HT-29 (cell line): ENCODE results near the gene C16orf74. TPM values are rescaled to one million over a fixed set of nuclear protein-coding genes. Genes with fewer than 3 reads are reported as not detected.

ENCODE experiments used
- DNase-seq: peaks from one replicate; pipeline ENCODE4 v3.0.0-alpha.2; 2015; ENCODE audit warnings: low spot score
- total RNA-seq: library from RNA; depleted of rRNA; stranded (reverse); fragments of >200 nt; shearing (Covaris generic); gene quantifications from 2 replicates; pipeline ENCODE4 v1.2.3, GENCODE V29; 2014; rRNA removed

Gene C16orf74
- total RNA-seq, result 84.9 and 92.0 TPM in 2 replicates

DNA sequence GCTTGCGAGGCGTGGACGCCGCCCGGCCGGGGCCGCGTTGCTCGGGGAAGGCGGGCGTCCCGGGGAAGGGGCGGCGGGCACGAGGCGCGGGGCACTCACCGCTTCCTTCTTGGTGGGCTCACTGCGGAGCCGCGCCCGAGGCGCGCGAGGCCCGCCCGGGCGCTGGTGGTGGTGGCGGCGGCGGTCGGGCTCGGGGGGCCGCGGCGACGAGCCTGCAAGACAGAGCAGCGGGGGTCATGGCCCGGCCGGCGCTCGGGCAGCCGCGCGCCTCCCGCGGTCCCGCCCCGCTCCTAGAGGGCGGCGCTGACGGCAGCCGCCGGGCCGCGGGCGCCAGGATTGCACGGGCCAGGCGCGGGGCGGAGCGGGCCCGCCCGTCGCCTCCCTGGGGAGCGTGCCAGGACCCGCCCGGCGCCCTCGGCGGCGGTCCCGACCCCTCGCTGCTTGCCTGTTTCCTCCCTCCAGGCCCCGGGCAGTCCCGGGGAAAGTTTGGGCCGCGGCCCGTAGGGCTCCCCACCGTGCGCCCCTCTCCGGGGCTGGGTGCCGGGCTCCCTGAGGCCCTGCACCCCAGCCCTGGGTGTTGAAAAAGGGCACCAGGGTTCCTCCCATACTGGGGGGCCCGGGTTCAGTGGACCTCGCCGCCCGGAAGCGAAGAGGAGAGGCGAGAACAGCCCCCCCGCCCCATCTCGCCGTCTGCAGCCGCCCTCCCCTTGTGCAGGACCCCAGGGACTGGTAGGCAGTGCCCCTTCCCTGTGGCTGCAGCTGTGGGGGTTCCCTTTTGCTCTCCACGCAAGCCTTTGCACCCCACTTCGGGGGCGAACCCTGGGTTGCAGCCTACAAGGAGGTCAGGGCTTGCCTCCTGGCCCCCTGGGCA is at the start of gene C16orf74:
Gene C16orf74 (minus strand): TSS at position 270 of the 871 bp plus-strand sequence. CDS start 15,879 bp downstream, outside the sequence.
- peak; percentile 77 for DNase-seq

DNA sequence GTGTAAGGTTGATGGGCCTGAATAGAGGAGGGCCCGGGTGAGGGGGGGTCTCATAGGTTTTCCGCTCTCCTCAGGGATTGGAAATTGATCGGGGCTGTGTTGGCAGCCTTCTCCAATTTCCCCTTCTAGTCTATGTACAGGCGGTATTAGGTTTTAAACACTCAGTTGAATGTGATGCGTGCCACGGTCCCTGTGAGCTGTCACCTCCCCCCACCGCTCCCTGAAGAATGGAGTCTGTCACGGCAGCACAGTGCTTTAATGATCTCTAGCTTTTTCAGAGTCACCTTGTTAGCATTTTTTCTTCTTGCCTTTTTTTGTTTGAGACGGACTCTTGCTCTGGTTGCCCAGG is 49.4 kb upstream of the C16orf74 start:
- no peak for DNase-seq

DNA sequence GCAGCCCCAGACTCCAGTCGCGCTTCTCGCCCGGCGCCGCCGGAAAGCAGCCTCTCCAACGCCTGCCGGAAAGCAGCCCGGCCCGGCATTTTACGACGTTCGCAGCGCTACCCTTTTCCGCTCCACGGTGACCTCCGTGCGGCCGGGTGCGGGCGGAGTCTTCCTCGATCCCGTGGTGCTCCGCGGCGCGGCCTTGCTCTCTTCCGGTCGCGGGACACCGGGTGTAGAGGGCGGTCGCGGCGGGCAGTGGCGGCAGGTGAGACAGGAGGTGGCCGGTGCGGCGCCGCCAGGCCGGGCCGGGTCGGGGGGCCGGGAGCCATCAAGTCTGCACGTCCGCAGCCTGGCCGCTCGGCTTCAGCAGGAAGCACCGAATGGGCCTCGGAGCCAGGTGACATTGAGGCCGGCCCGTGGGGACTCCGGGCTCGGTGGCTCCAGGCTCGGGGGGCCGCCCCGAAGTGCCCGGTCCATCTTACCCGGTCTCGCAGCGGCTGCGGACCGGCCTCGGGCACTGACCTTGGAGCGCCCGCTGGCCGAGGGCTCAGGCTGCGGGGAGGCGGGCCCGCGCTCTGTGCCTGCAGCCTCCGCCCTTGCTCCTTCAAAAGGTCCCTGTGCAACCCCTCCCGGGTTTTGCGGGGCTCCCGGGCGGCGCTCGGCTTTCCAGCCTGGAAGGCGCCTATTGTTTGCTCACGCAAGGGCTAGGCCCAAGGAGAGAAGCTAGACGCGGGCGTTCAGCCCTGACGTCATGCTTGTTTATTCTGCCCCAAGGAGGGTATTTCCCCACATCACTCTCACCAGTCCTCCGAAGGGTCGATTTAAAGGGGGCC is 48.8 kb upstream of the C16orf74 start, which contains the start of the genes COX4I1 and EMC8:
Gene COX4I1 (plus strand): TSS at position 199 of the 824 bp plus-strand sequence. CDS start 1,511 bp downstream, outside the sequence.
Gene EMC8 (minus strand): TSS at position 48 of the 824 bp plus-strand sequence. CDS start 249 bp downstream, outside the sequence.
- DNase-seq, result peak; percentile 92

DNA sequence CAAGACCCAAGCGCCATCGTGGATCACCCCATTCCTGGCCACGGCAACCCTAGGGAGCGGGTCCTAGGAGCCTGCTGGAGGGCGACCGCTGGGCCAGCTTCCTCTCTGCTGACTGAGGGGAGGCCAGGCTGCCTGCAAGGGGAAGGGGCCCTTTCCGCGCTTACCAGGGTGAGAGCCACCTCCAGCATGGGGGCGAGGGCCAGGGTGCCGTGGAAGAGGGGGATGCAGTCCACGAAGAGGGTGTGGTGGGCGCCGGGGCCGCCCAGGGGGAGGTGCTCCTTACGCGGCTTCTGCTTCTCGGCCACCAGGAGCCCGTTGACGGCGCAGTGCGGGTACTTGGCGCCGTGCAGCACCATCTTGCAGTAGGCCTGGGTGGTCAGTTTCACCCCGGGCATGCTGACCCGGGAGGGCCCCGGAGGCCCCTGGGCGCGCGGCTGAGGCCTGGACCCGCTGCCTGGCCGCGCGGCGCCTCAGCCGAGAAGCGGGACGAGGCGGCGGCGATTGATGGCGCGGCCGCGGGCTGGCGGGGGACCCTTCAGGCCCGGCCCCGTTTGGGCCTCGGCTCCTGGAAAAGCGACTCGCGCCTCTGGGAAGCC is 48.1 kb upstream of the C16orf74 start:
- DNase-seq, result peak; percentile 23

DNA sequence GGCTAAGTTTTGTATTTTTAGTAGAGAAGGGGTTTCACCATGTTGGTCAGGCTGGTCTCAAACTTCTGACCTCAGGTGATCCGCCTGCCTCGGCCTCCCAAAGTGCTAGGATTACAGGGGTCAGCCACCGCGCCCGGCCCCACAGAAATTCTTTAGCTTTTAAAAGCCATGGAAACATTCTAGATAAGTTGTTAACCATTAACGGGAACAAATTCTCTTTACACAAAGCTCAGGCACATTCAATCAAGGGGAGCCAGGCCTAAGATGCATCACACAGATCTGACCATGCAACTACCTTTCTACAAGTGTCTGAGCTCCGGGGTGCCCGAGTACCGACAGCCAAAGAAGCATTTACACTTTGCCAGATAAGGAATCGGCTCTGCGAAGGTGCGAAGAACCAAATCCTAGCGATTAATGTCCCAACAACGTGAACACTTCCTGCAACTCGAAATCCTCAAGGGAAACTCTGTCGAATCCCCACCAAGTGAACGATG is 47.4 kb upstream of the C16orf74 start:
- DNase-seq, result peak; percentile 19

DNA sequence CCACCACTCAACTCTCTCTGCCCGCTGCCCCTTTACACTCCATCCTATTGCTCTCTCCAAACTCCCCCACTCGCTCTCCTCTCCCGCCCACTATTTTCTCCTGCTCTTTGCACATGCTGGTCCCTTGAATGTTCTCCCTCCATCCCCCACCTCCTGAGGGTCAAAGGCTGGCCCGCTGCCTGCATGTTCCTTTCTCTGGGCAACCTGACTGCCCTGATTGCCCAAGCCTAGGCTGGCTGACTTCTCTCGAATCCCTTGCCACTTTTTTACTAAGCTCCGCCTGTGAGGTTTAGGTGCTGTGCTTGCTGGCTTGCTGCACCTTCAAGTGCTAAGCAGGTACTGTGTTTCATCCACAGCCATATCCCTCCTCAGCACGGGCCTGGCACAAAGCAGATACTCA is 45.7 kb upstream of the C16orf74 start:
- DNase-seq, result no peak

DNA sequence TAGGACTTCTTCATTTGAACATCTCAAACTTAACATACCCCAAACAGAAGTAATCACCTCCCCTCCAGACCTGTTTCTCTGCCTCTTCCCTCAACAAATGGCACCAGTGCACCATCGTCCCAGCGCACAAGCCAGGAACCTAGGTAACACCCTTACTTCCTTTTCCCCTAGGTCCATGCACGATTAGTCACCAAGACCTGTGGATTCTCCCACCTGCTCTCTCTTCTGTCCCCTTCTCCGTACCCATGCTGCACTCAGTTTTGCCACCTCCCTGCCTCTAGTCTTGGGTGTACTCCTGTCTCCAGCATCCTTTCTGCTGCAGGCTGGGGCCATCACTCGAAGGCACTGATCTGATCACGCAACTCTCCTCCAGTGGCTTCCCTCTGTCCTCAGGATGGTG is 45.3 kb upstream of the C16orf74 start:
- DNase-seq, result no peak

DNA sequence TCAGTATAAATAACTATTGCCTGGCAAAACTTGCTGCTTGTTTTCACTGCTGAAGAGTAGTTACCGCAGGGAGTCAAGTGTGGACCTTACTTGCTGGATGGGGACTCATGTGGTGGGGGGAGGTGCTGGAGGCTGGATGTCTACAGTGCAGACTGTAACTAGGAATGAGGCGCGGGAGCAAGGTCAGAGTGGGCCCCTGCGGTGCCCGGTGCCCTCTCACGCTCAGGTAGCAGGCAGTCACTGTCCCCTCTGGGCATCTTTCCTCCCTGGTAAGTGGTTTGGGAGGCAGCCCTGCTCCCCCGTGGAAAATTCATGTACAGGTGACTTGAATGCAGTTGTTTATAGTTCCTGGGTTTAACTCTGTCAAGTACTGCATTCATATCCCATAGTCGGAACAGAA is 43.8 kb upstream of the C16orf74 start:
- DNase-seq, result no peak

DNA sequence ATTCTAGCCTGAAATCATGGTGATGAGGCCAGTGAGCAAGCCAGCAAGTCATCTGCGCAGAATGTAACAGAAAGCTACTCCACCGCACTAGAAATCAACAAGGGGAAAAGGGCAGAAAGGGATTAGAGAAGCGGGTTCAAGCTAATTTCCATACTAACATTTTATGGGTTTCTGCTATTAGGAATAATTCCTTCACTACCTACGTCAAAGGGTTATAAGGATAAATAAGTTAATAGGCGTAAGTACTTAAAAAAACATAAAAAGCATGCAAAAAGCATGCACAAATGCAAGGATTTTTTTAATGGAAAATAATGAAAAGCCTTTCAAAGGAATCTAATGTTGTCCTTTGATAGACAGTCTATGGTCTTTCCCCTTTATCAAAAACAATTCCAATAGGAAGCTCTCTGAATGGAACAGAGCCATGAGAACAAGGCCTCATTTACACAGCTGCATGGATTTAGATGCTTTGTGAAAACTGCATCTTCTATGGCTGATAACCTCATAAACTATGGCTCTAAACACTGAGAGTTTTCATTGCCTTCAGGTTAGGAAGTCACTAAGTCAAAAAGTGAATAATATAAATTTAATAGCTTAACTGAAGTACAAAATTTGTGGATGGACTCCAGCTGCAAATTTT is 42.9 kb upstream of the C16orf74 start:
- DNase-seq, result no peak

DNA sequence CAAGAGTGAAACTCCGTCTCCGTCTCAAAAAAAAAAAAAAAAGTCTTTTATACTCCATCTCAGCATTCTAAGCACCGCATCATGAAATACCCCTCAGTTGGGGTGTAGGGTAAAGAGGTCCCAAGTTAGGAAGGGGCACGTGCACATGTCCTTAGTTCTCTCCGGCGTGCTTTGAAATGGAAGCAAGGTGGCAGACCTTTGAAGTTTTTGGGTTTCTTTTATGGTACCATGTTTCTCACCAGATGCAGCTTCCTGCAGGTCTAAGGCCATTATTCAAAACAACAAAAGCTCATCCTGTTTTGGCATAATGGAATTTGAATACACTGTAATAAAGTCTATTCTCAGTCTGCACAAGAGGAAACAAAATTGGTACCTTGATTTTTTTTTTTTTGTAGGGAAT is 38.9 kb upstream of the C16orf74 start:
- no peak for DNase-seq

DNA sequence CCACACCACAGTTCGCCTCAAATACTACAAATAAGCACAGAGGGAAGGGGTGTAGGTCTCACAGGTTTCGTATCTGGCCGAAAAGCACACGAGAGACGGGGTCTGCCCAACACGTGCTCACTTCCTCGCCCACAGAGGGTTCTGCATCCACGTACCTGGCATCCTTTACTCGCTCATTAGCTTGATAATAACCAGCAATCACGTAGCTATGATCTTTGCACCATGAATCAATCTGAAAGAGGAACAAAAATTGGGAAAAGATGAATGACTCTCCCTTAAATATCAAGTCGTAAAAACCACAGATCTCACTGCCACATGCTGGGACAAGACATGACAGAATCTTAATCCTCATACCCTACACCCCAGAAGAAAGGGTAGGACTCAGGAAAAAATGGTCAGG is 37.9 kb upstream of the C16orf74 start:
- DNase-seq, result no peak

DNA sequence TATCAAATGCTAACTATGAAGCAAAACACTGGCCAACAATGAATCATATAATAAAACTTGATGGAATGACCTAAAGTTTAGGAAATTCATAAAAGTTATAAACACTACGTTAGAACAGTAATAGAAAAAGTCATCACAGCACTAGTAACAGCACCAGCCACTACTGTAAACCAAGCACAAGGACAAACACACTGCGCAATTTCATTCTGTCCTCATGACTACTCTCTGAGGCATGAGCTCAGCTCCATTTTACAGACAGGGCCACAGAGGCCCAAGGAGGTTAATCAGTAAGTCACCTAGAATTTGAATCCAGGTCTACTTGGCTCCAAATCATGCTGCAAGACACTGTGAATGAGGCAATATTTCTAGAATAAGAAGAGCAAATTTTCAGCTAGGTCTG is 35.0 kb upstream of the C16orf74 start:
- DNase-seq, result no peak

DNA sequence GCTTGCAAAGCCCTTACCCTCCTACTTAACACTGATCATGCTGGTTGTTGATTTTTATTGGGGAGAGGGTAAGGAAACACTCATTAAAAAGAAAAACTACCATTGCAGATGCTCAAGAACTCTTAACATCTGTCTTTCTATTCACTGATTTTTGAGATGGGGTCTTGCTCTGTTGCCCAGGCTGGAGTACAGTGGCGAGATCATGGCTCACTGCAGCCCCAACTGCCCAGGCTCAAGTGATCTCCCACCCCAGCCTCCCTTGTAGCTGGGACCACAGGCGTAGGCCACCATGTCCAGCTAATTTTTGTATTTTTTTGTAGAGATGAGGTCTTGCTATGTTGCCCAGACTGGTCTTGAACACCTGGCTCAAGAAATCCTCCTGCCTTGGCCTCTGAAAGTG is 33.9 kb upstream of the C16orf74 start:
- no peak for DNase-seq

DNA sequence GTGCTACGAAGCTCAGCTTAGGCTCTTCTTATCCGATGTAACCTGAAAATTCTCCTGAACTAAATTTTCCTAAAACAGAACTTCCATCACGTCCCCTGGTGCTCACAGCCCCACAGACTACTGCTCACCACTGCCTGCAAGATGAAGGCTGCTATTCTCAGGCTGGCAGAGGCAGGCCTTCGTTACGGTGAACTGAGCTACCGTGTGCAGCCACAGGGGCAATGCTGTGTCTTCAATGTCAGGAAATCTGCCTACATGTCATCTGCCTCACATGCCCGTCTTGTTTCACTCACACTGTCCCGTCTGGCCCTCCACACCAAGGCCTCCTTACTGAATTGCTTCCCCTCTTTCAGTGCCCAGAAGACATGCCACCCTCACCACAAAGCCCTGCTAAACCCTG is 32.5 kb upstream of the C16orf74 start:
- DNase-seq, result no peak

DNA sequence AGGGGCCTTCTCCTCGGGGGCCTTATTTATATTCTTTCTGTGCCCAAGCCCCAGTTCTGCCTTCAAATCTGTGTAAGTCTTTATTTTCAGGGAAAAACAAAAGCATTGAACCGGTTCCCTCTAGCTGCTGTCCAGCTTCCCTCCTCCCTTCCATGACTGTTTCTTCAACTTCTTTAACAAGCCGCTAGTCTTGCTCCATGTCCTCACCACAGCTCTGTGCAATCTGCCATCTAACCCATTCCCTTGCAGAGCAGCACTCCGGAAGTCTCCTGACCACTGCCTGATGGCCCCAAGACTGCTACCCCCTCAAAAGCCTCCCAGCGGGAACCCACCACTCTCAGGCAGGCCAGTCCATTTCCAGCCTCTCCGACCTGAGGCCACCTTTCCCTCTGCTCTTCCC is 31.6 kb upstream of the C16orf74 start:
- DNase-seq, result no peak

DNA sequence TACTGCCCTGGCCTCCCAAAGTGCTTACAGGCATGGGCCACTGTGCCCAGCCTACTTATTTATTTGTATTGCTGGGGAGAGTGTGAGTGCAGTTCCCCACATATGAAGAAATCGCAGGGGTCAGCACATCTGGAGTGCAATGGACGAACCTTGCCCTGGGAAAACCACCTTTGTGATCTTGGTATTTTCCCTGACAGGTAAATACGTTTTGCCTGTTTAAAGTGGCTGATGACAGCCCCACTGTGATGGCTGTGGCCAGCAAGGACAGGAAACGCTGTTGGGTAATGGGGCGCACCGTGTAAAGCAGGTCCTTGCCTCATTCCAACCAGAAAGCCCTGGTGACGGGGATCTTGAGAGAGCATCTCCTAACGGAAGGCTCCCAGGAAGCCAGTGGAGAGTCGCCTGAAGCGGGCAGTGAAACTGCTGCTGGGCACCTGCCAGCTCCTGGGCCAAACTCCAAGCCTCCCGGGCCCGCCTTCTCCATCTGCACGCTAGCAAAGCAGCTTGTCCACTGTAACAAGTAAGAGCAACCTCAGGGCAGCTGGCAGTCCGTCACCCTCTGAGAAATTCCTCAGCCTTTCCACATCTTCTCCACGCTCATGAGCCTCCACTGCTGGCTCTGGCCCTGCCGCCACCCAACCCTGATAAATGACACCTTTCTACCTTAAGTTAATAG is 30.9 kb upstream of the C16orf74 start:
- peak; percentile 15 for DNase-seq

DNA sequence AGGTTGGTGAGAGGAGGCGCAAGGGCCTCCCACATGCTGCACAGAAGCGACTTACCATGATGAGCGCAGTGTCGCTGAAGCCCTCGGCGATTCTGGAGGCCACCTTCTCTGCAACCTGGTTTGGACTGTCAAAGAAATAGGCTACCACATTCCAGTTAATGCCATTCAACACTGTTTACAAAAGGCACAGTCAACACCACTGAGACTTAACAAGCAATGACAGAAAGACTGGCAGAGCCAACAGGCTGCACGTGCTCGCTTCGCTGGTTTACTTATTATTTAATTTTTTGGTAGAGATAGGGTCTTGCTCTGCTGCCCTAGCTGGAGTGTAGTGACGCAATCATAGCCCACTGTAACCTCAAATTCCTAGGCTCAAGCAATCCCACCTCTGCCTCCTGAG is 30.3 kb upstream of the C16orf74 start:
- DNase-seq, result no peak

DNA sequence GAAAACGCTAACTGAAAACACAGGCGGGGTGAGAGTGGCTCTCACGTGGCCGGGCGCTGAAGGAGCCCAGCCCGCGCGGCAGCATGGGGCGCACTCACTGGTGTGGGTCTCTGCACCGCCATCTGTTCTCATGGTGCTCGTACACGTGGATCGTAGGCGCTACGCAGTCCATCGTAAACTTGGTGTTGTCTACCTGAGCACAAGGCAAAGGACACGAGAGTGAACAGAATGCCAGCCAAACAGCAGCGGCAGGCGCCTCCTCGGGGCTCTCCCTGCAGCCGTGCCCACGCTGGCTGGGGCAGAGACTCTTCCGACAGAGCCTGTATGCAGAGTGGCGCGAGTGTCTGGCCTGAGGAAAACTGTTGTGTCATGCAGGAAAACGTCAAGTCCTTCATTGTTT is 29.4 kb upstream of the C16orf74 start:
- no peak for DNase-seq

DNA sequence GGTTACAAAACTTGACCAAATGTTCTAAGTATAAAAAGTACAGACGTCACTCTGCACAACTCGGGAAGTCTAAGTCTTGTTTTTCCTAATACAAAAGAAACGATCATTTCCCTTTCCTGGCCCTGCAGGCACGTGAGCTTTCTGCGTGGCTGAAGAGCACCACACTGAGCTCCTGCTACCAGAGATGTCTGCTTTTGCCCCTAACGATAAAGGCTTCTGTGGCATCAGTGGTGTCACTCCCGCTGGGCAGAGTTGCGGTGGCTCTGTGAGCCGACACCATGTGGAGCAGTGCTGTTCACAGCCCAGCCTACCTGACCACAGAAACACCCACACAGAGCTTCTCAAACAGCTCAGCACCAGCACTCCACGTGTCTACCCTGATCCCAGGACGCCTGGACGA is 28.0 kb upstream of the C16orf74 start:
- DNase-seq, result no peak

DNA sequence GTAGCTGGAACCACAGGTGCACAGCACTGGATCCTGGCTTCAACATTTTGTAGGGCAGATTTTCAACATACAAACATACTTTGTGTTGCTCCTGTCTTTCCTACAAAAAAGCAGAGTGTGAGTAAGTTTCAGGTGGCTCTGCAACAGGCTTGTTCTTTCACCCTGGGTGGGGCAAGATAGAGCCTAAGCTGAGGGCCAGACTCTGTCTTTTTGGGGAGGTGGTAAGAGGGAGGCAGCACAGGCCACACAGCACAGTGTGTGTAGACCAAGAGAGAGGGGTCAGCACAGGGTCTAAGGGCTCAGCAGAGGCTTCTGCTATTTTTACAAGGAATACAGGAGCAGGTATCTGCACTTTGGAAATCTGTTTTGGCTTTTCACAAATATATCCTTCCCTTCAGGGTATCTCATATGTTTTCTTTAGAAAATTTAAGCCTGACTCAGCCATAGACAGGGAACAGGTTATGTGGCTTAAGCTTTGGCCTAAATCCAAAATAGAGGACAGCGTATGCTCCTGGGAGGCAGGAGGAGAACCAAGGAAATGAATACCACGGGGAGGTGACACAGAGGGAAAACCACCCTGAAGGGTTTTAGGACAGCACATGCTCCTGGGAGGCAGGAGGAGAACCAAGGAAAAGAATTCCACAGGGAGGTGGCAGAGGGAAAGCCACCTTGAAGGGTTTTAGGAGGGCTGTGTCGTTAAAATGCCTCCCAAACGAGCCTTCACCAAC is 26.9 kb upstream of the C16orf74 start:
- no peak for DNase-seq
